Cardiac septum (tissue), 1 donor: ENCODE measurements around the gene TMEM119. TPM values are rescaled to one million over a fixed set of nuclear protein-coding genes. Genes with fewer than 3 reads are reported as not detected.

Source experiments
- DNase-seq: peaks from one replicate; pipeline ENCODE4 v3.0.0-alpha.2; 2020; ENCODE audit warnings: low spot score
- intact Hi-C: fragments of 100-400 bp; cut with DNase I; formaldehyde crosslinking; loops from one replicate; pipeline ENCODE4 v1.14.0; 2022
- total RNA-seq: library from RNA; stranded (reverse); fragmentation: NEBNext Ultra II Directional; extraction: Animal tissue kit (Norgen Biotek cat#: 25700); gene quantifications from one replicate; pipeline ENCODE4 v1.2.1, GENCODE V29; 2021
- donor health status: DM: no; HTN: no; CAD: no.

Gene TMEM119
- total RNA-seq, 1 donor from 2014 or later: 3.4 TPM

DNA sequence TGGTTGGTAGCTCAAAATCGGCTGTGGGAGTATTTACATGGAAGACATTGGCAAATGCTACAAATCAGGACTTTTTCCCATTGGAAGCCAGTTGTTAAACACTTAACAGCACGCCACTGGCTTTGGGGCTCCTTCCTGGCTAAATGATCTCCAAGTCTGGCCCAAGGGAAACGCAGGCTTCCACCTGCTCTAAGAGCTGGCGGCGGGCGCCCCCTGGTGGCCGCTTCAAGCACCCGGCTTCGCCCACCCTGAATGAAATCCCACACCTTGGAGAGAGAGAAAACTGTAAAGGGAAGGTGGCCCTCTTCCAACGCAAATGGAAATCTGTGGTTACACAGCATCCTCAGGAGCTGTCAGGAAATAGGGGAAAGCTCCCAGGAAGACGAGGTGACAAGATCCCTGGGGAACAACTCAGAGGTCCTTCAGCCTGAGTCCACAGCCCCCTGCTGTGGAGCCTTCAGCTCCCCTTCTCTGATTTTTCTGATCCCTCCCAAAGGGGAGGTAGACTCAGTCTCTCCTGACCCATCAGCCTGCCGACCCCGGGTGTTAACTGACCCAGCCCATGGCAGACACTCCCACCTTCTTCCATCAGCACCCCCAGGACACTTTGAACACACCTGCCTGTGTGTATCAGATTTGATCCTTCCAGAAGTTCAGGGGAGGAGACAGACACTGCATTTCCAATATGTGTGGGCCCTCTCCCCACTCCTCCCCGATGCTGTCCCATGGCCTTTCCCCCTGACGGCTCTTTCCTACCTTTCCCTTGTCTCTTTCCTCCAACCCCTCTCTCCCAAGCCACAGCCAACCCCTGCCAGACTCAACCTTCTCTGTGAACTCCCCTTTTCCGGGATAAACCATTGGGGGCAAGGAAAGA lies 20.4 kb upstream of the TMEM119 start:
- peak; percentile 88 for DNase-seq
- intact Hi-C loops: loop anchor here (1.0 to 10.0 kb wide), 3 partner anchors 48 to 104 kb away; partner anchors contain the start of gene FICD

DNA sequence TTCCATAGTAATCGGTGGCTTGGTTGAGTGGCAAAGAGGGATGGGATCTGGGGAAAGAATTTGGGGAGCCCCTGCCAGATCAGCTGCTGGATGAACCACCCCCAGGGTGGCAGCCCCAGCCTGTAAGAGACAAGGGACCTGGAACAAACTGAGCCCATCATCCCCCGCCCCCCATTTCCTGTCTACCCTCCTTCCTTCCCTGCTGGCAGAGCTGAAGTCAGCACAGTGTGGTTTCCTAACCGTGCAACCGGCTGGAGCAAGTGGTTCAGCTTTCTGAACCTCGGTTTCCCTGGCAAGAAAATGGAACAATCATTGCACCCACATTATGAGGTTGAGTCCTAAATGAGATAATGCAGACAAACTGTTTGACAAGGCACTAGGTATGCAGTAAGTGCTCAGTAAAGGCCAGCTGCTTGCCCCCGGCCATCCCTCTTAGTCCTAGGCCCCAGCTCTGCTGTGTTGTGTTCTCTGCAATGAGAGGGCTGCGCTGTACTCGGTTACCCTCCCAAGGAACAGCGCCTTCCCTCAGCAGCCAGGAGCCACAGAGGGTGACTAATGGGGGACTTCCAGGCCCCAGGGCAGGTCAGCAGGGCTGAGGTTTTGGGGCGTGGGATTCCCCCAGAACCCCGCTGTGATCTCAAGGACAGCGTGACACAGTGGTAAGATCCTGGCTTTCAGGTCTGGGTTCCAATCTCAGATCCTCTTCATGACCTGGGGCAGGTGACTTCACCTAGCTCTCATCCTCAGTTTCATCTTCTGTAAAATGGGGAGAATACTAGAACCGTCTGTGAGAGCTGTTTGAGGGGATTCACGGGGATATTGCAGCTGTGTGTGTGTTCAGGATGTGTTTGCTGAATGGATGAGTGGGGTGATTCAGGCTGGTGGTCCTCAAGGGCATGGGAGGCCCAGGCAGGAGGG lies 19.3 kb upstream of the TMEM119 start:
- no peak for DNase-seq
- intact Hi-C loops: loop anchor here (10.0 kb wide), 1 partner anchor 102 kb away; the partner anchor contains the start of gene FICD

DNA sequence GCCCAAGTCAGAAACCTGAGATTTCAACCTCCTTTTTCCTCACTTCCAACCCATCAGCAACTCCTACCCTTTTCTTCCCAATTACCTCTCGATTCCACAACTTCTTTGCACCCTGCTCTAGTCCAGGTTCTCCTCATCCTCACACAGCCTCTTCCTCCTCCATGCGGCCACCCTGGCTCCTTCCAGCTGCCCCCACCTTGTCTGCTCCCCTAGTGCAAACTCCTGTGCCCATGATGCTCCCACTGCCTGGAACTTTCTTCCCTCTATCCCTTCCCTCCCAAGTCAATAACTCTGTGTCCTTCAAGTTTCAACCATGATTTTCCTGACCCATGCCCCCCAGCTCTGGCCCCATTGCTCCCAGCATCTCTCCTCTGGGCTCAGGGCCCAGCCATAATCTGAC lies 18.5 kb upstream of the TMEM119 start:
- intact Hi-C loops: loop anchor here (10.0 kb wide), 1 partner anchor 102 kb away; the partner anchor contains the start of gene FICD
- no peak for DNase-seq

DNA sequence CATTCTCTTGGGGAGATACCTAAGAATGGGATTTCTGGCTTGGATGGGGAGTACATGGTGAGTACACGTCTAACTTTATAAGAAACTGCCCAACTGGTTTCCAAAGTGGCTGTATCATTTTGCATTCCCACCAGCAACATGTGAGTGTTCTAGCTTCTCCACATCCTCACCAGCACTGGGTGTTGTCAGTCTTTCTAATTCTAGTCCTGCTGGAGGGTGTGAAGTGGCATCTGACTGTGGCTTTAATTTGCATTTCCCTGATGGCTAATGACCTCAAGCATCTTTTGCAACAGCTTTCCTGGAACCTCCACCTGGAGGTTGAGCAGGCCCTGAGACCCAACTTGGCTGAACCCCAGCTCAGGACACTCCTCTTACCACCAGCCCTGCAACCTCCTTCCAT lies 18.0 kb upstream of the TMEM119 start:
- intact Hi-C loops: loop anchor here (10.0 kb wide), 1 partner anchor 101 kb away; the partner anchor contains the start of gene FICD
- DNase-seq: no peak

DNA sequence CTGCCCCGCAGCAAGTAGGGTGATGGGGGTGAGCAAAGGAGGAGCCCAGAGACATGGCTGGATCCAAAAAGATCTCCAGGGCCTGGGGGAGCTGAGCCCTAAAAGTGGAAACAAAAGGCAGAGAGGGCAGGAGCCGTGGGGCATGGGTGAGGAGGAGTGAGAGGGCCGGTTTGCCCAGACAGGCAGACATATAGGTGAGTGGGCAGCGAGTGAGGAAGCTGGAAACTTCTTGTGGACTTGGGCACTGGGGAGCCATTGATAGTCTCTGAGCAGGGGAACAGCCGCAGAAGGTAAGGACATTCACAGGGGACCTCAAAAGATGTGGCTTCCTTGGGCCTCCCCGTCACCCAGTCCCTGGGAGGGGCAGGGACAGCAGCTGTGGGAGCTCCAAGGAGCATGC lies 16.8 kb upstream of the TMEM119 start:
- no peak for DNase-seq
- intact Hi-C loops: loop anchor here (10.0 kb wide), 1 partner anchor 100 kb away; the partner anchor contains the start of gene FICD

DNA sequence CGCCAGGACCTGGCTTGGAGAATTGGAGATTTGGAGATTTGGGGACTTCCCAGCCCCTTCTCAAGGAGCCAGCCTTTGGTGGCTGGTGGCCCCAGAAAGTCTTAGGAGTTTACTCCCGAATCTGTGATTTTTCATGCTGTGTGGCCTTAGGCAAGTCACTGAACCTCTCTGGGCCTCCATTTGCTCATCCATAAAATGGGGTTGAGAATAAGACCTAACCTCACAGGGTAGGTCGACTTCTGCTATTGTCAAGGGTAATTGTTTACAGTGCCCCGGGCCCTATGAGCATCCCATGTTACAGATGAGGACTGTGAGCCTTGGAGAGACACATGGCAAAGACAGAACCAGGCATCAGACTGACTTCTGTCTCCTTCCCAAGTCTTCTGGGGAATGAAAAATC lies 16.2 kb upstream of the TMEM119 start:
- intact Hi-C loops: loop anchor here (10.0 kb wide), 1 partner anchor 99 kb away; the partner anchor contains the start of gene FICD
- no peak for DNase-seq

DNA sequence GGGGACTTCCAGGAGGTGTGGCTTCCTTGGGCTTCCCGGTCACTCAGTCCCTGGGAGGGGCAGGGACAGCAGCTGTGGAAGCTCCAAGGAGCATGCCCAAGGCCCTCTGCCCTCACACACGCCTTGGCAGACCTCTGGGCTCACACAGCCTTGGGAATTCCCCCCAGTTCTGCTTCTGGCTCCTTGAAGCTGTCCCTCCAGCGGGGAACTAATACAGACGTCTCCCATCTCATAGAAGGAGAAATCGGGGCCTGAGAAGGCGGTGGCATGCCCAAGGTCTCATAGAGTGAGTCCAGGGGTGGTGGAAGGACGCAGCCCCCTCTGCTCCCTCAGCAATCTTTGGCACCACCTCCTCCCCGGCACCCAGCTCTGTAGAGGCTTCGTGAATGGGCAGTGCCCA lies 15.7 kb upstream of the TMEM119 start:
- DNase-seq: no peak
- intact Hi-C loops: loop anchor here (10.0 kb wide), 1 partner anchor 99 kb away; the partner anchor contains the start of gene FICD

DNA sequence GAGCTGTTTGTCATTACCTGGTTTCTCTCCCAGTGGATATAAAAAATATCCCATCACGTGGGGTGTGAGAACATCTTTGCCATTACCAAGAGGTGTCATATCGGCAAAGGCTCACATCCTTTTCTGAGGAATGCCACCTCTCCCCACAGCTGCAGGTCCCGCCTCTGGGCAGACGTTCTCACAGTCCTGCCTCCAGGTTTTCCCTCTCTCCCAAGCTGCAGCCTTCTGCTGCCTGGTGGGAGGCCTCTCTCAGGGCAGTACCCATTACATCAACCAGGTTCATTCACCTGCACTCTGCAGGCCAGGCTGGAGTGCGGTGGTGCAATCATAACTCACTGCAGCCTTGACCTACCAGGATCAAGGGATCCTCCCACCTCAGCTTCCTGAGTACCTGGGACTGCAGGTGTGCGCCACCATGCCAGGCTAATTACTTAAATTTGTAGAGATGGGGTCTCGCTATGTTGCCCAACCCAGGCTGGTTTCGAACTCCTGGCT lies 15.0 kb upstream of the TMEM119 start:
- DNase-seq: no peak
- intact Hi-C loops: loop anchor here (10.0 kb wide), 1 partner anchor 98 kb away; the partner anchor contains the start of gene FICD

DNA sequence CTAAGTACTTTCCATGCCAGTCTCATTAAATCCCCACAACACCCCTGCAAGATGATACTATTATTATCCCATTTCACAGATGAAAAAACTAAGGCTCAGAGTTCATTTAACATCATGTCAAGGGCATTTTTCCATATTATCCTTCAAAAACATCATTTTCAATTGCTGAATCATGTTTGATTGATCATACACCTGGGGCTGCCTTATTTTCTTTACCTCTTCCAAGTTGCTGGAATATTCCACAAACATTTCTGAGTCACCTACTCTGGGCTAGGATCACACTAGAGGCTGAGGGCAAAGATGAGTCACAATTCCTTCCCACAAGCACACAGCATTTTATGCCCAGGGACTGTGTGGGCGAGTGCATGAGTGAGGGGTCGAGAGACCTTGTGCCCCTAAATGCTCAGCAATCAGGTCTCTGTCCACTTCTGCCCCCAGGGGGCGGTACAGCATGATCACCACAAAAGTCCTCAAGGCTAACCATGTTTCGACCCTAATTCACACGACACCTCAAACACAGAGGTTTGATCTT lies 14.1 kb upstream of the TMEM119 start:
- DNase-seq: no peak
- intact Hi-C loops: loop anchor here (10.0 kb wide), 1 partner anchor 97 kb away; the partner anchor contains the start of gene FICD

DNA sequence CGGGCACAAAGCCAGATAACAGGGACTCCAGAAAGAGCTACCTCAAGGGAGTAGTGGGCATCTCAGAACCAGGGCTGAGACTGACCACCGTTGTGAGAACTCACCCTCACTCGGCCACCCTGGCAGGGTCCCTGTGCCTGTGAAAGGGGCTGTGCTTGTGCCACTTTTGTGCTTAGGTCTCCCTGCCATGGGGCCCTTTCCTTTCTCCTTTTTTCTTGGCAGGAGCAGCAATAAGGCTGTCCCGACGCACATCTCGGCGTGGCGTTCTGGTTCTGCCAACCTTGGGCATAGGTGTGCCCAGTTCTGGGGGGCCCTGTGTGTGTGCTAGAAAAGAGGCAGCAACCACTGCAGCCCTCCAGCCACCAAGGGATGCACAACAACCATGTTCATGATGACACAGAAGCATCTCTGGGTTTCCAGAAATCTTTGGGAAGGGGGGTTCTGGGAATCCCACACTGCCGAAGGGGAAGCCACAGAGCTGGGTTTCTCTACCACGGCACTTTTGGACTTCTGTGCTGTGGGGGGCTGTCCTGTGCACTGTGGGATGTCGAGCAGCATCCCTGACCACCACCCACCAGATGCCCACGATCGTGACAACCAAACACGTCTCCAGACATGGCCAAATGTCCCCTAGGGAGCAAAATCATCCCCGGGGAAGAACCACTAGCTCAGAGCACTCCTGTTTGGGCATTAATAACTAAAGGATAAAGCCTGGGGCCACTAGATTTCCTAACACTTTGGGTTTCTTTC lies 13.1 kb upstream of the TMEM119 start:
- intact Hi-C loops: loop anchor here (10.0 kb wide), 1 partner anchor 96 kb away; the partner anchor contains the start of gene FICD
- no peak for DNase-seq

DNA sequence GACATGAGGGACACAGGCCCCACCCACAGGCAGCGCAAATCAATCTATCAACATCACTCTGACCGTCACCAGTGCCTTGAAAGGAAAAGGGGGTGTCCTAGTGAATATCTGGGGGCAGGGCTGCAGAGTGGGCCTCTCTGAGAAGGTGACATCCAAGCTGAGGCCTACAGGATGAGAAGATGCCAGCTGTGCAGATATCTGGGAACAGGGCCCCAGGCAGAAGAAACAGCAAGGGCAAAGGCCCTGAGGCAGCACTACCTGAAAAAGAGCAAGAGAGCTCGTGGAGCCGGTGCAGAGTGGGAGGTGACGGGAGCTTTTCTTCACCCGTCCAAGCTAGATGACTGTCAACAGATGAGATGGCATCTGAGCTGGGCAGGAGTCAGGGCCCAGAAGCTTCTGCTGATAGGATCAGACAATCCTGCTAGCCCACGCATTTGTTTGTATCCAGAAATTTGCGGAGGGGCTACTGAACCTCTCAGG lies 12.5 kb upstream of the TMEM119 start:
- no peak for DNase-seq
- intact Hi-C loops: loop anchor here (10.0 kb wide), 1 partner anchor 96 kb away; the partner anchor contains the start of gene FICD

DNA sequence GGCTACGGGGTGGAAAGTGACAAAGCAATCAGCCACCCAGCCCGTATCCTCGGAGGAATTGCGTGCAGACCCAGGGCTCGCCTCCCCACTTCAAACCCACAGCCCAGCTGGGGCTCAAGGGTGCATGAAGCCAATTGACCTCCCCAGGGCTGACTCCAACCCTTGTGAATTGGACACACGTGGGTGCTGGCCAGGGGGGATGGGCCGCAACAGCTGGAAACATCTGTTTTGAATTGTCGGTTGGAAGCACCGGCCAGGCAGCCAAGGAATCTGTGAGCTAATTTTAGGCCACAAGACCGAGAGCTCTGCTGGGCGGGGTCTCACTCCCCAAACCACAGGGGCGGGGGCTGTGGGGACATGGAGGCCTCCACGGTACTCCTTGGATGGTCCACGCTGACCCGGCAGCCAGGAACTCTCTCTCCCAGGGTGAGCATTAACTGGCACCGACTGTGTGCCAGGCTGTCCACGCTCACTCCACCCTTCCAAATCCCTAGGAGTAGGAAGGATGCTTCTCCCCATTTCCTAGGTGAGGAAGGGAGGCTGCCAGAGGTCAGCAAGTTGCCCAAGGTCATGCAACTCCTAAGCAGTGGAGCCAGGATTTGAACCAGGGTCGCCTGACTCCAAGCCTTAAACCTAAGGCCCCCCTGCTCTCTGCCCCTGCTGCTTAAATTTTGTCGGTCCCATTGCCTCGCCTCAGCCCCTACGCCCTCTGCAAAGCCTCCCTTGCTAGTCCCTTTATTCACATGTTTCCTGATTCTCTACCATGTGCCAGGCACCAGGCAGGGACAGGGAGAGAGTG lies 11.9 kb upstream of the TMEM119 start:
- intact Hi-C loops: loop anchor here (10.0 kb wide), 1 partner anchor 95 kb away; the partner anchor contains the start of gene FICD
- peak; percentile 85 for DNase-seq

DNA sequence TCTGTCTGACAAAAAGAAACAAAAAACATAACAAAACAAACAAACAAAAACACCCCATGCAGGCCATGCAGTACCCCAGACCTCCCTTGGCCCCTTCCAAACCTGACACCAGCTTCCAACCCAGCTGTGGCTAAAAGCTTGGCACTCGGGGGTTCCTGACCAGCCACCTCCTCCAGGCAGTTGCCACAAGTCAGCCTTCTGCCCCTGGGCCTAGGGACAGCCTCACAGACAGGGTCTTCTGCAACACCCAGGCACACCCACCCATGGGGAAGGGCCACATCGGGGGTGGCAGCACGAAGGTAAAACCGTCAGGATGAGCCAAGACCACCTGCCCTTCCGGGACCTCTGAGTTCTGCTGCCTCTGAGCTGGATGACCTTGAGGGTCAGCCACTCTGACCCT lies 10.7 kb upstream of the TMEM119 start:
- no peak for DNase-seq
- intact Hi-C loops: no loop called here

DNA sequence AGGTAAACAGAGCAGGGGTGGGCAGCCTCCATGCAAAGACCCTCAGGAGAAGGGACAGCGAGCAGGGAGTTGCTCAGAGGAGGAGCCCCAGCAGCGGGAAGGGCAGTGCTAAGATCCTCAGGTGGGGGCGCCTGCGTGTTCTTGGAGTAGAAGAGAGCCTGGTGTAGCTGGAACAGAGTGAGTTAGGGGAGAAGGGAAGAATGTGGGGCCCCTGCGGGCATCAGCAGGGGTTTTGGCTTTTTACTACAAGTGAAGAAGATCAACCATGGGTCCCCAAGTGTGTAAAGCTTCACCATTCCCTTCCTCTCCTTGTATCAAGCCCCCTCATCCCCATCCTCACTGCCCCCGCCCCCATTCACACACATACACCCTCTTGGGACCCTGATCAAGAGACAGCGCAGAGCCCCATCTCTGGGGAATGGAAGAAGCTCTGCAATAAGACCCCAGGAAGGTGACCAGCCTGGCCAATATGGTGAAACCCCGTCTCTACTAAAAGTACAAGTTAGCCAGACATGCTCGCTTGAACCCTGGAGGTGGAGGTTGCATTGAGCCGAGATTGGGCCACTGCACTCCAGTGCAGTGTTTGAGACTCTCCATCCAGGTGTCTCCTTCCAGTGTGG lies 10.2 kb upstream of the TMEM119 start:
- intact Hi-C loops: no loop called here

DNA sequence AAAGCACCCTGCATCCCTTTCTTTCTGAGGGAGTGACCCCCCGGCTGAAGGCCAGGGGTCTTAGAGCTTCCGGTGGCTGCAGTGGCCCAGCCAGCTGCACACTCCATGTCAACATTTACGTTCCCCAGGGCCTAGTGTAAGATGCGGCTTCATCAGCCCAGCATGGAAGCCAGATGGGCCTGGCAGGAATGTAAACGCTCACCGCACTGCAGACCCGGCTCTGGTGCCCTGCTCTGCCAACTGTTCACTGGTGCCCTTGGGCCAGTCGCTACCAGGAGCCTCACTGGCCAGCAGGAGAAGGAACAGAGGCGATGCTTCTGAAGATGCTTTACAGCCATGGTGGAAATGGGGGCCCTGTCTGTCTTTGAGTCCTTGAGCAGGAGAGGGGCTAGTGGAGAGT lies 8.6 kb upstream of the TMEM119 start:
- intact Hi-C loops: no loop called here
- no peak for DNase-seq

More for the DNA sequence above, 10.2 kb upstream of the TMEM119 start:
- DNase-seq: no peak

DNA sequence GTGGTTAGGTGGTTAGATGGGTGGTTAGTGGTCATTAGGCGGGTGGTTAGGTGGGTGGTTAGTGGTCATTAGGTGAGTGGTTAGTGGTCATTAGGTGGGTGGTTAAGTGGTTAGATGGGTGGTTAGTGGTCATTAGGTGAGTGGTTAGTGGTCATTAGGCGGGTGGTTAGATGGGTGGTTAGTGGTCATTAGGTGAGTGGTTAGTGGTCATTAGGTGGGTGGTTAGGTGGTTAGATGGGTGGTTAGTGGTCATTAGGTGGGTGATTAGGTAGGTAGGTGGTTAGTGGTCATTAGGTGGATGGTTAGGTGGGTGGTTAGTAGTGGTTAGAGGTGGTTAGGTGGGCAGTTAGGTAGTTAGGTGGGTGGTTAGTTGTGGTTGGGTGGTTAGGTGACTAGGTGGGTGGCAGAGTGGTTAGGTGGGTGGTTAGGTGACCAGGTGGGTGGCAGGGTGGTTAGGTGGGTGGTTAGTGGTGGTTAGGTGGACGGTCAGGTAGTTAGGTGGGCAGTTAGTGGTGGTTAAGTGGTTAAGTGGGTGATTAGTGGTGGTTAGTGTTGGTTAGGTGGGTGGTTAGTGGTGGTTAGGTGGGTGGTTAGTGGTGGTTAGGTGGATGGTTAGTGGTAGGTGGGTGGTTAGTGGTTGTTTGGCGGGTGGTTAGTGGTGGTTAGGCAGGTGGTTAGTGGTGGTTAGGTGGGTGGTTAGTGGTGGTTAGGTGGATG lies 8.0 kb upstream of the TMEM119 start:
- intact Hi-C loops: no loop called here
- no peak for DNase-seq
